ENCODE results near the gene SNX8. TPM values are rescaled to one million over a fixed set of nuclear protein-coding genes. Genes with fewer than 3 reads are reported as not detected.

SNX8 gene
- total and polyA plus RNA-seq, 2 experiments from 2014 or later, result 24.7 to 81.4 TPM

DNA sequence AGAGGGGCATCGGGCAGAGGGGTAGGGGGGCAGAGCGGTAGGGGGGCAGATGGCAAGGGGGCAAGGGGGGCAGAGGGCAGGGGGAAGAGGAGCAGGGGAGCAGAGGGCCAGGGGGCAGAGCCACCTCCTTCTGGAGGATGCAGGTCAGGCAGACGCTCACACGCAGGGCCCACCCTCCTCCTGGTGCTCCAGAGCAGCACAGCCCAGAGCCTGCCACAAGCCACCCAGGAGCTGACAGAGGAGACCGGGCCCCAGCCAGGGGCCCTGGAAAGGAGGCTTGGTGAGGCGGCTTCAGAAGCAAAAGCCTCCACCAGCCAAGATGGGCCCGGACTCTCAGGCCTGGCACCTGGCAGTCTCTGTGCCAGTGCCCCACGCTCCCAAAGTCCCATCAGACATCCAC lies 94.6 kb downstream of the SNX8 start:
- 97% methylated on average over 5 of the region's 8 CpGs for WGBS (ENCODE audit: low lambda C conversion rate, missing lambda C conversion rate)
- no peaks in the 10 kb centered on the region for H3K9me2 ChIP-seq (replicated peaks; ENCODE audit: insufficient read depth)
- H3K4me3 ChIP-seq, result no peak overlapping the region
- no peaks in the 10 kb centered on the region for H3K79me2 ChIP-seq
- H3K9me3 ChIP-seq (ENCODE audit: low read depth), result no peaks in the 10 kb centered on the region
- no peaks in the 10 kb centered on the region for H3K4me1 ChIP-seq (ENCODE audit: insufficient read depth)
- no peaks in the 10 kb centered on the region for H3K27me3 ChIP-seq
- no peaks in the 10 kb centered on the region for H3K36me3 ChIP-seq (replicated peaks; ENCODE audit: insufficient read depth, low read depth)
- H4K20me1 ChIP-seq (ENCODE audit: insufficient read depth, poor library complexity, severe bottlenecking), result no peaks in the 10 kb centered on the region
- no peak overlapping the region for H3K4me2 ChIP-seq
- H3K27ac ChIP-seq, result no peak overlapping the region
- no peak for DNase-seq (ENCODE audit: low spot score)
- H2AFZ ChIP-seq, result no peak overlapping the region
- TF ChIP-seq EZH2phosphoT487 (IDR thresholded peaks at IDR 0.05; ENCODE audit: low read depth, severe bottlenecking, unreplicated experiment) (no peak), EZH2 (IDR thresholded peaks at IDR 0.05; ENCODE audit: borderline replicate concordance) (no peak), CTCF (IDR thresholded peaks at IDR 0.05; ENCODE audit: poor library complexity) (no peak)

DNA sequence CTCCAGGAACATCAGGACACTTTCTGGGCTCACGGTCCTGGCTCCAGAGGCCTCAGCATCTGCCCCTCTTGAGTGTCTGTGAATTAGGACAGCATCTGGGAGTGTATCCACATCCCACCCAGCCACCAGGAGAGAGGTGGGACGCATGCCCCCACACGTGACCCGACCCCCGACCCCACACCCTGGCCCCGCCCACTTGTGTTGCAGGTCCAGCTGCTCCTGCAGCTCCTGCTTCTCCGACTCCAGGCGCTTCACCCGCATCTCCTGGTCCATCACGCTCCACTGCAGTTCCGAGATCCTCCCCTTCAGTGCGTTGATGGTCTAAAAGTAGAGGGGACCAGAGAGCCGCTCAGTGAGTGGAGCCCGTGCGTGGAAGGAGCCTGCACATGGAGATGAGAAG lies 95.1 kb downstream of the SNX8 start:
- no peaks in the 10 kb centered on the region for H3K4me1 ChIP-seq (ENCODE audit: insufficient read depth)
- TF ChIP-seq EZH2phosphoT487 (IDR thresholded peaks at IDR 0.05; ENCODE audit: low read depth, severe bottlenecking, unreplicated experiment) (no peak), EZH2 (IDR thresholded peaks at IDR 0.05; ENCODE audit: borderline replicate concordance) (no peak), CTCF (IDR thresholded peaks at IDR 0.05; ENCODE audit: poor library complexity) (no peak)
- no peaks in the 10 kb centered on the region for H3K9me3 ChIP-seq (ENCODE audit: low read depth)
- H3K79me2 ChIP-seq, result no peaks in the 10 kb centered on the region
- H3K27me3 ChIP-seq, result no peaks in the 10 kb centered on the region
- no peak overlapping the region for H3K4me3 ChIP-seq
- no peak overlapping the region for H3K4me2 ChIP-seq
- no peak overlapping the region for H3K27ac ChIP-seq
- no peak for DNase-seq (ENCODE audit: low spot score)
- no peaks in the 10 kb centered on the region for H3K36me3 ChIP-seq (replicated peaks; ENCODE audit: insufficient read depth, low read depth)
- WGBS (ENCODE audit: low lambda C conversion rate, missing lambda C conversion rate), result 97% methylated on average over 15 of the region's 15 CpGs
- no peaks in the 10 kb centered on the region for H3K9me2 ChIP-seq (replicated peaks; ENCODE audit: insufficient read depth)
- H4K20me1 ChIP-seq (ENCODE audit: insufficient read depth, poor library complexity, severe bottlenecking), result no peaks in the 10 kb centered on the region
- no peak overlapping the region for H2AFZ ChIP-seq

DNA sequence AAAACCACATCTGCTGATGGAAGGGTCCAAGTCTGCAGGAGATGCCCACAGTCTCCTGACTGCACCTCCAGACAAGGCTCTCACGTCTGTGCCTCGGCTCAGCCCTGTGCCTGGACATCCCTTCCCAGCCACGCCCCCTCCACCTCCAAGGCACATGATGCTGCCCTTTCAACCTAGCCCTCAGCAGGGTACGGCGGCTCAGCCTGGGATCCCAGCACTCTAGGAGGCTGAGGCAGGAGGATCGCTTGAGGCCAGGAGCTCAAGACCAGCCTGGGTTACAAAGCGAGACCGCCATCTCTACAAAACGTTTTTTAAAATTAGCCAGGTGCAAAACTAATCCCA lies 95.8 kb downstream of the SNX8 start:
- H3K79me2 ChIP-seq, result no peaks in the 10 kb centered on the region
- no peaks in the 10 kb centered on the region for H3K27me3 ChIP-seq
- H2AFZ ChIP-seq, result no peak overlapping the region
- no peaks in the 10 kb centered on the region for H4K20me1 ChIP-seq (ENCODE audit: insufficient read depth, poor library complexity, severe bottlenecking)
- no peak overlapping the region for H3K4me2 ChIP-seq
- H3K4me3 ChIP-seq, result no peak overlapping the region
- no peaks in the 10 kb centered on the region for H3K36me3 ChIP-seq (replicated peaks; ENCODE audit: insufficient read depth, low read depth)
- H3K4me1 ChIP-seq (ENCODE audit: insufficient read depth), result no peaks in the 10 kb centered on the region
- H3K9me3 ChIP-seq (ENCODE audit: low read depth), result no peaks in the 10 kb centered on the region
- no peak overlapping the region for H3K27ac ChIP-seq
- WGBS (ENCODE audit: low lambda C conversion rate, missing lambda C conversion rate), result 93% methylated on average over 9 of the region's 9 CpGs
- H3K9me2 ChIP-seq (replicated peaks; ENCODE audit: insufficient read depth), result no peaks in the 10 kb centered on the region
- TF ChIP-seq EZH2 (IDR thresholded peaks at IDR 0.05; ENCODE audit: borderline replicate concordance) (no peak), CTCF (IDR thresholded peaks at IDR 0.05; ENCODE audit: poor library complexity) (no peak), EZH2phosphoT487 (IDR thresholded peaks at IDR 0.05; ENCODE audit: low read depth, severe bottlenecking, unreplicated experiment) (no peak)
- DNase-seq (ENCODE audit: low spot score), result no peak

All from hepatocyte (in vitro differentiated cells).